Effector memory CD8-positive, alpha-beta T cell (primary cell): Measurements from ENCODE around the gene TSPAN12.
"Not testable (repeated sequence)": the region's sequence is repeated elsewhere in the genome, so short reads cannot be mapped to it uniquely, and the experiment has no call there.

Experiments used
- ATAC-seq: fragments of 150-1000 bp; cut with Tn5 transposase; replicated peaks from 2 replicates; pipeline ENCODE4 v1.10.0; 2021; ENCODE audit warnings: mild to moderate bottlenecking, moderate library complexity
- DNase-seq, 3 experiments: peaks; one replicate each; pipeline ENCODE4 v3.0.0; 2021
- H3K27ac Mint-ChIP-seq, 2 donors: one replicate each; pipeline ENCODE4 v1.8.0; 2022; ENCODE audit warnings: mild to moderate bottlenecking in 2 of 2, mixed read lengths in 2 of 2, moderate library complexity in 2 of 2
- H3K27me3 Mint-ChIP-seq, 2 donors: one replicate each; pipeline ENCODE4 v1.8.0; 2022; ENCODE audit warnings: mixed read lengths in 2 of 2
- H3K36me3 Mint-ChIP-seq: one replicate; pipeline ENCODE4 v1.8.0; 2022; ENCODE audit warnings: mild to moderate bottlenecking, moderate library complexity, mixed read lengths; ENCODE audit not compliant: insufficient read depth
- H3K4me1 Mint-ChIP-seq, 2 donors: one replicate each; pipeline ENCODE4 v1.8.0; 2022; ENCODE audit warnings: low read depth in 2 of 2, mixed read lengths in 2 of 2
- H3K4me3 Mint-ChIP-seq, 2 donors: one replicate each; pipeline ENCODE4 v1.8.0; 2022; ENCODE audit warnings: mild to moderate bottlenecking in 2 of 2, mixed read lengths in 2 of 2, moderate library complexity in 2 of 2
- H3K9me3 Mint-ChIP-seq, 2 donors: one replicate each; pipeline ENCODE4 v1.8.0; 2022; ENCODE audit warnings: mixed read lengths in 2 of 2
- total RNA-seq, 9 experiments: gene quantifications; one replicate each; lab custom pipeline; 2026; lab: John Stamatoyannopoulos, UW

TSPAN12 gene, protein sequence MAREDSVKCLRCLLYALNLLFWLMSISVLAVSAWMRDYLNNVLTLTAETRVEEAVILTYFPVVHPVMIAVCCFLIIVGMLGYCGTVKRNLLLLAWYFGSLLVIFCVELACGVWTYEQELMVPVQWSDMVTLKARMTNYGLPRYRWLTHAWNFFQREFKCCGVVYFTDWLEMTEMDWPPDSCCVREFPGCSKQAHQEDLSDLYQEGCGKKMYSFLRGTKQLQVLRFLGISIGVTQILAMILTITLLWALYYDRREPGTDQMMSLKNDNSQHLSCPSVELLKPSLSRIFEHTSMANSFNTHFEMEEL
- 0 to 0.36 (median 0) reads per million in 9 experiments for total RNA-seq

DNA sequence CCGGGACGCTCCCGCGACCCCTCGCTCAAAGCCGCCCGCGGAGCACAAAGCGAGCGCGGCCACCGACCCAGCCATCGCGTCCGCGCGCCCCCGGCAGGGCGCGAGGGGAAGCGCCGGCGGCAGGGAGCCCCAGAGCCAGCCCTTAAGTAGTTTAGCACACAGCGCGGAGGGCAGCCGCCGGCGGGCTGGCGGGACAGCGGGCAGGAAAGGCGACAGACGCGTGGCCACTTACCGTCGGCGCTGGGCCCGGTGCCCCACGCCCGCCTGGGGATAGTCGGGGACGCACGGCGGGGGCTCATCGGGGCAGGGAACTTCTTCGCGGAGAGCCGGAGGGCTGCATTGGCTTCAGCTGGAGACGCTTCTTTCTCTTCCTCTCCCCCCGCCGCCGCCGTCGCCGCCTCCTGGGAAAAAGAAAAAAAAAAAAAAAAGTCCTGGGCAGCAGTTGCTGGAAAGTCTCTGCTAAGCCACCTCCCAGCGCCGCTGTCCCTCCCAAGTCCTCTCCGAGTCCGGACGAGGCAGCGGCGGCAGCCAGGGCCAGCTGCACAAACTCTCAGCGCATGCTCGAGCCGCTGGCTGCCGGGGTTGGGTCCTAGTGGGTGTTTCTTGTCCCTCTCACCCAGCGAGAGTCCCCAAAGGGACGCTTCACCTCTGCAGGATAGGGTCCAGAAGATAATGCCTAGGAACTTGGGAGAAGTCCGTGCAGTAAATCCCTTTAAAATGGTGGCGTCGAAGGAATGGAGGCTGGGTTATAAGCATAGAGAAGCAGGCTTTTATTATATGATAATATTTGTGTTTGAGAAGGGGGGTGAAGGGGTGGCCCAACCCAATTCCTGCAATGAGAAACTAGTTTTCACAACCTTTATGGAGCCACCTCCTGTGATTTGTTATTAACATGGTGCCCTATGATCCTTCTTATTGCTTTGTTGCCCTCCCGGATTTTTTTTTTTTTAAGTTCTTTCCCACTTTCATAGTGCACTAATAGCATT lies at the start of gene TSPAN12:
TSPAN12 (minus strand) TSS at position 557 of the 986 bp plus-strand sequence. CDS start 1,381 bp downstream, outside the sequence.
- Mint-ChIP-seq H3K27me3 (peaks cover 65 to 80% of the 10 kb centered on the region in 2 donors), H3K36me3 (peaks cover 3% of the 10 kb centered on the region), H3K4me3 (peak within 1 kb of the TSS; percentile 74 to 79), H3K9me3 (no peaks in the 10 kb centered on the region), H3K4me1 (peaks cover 10 to 11% of the 10 kb centered on the region in 2 donors), H3K27ac (no peak within 1 kb of the TSS)
- ATAC-seq, result peak; percentile 85
- peak in 2 of 3 experiments; percentile 7 for DNase-seq

DNA sequence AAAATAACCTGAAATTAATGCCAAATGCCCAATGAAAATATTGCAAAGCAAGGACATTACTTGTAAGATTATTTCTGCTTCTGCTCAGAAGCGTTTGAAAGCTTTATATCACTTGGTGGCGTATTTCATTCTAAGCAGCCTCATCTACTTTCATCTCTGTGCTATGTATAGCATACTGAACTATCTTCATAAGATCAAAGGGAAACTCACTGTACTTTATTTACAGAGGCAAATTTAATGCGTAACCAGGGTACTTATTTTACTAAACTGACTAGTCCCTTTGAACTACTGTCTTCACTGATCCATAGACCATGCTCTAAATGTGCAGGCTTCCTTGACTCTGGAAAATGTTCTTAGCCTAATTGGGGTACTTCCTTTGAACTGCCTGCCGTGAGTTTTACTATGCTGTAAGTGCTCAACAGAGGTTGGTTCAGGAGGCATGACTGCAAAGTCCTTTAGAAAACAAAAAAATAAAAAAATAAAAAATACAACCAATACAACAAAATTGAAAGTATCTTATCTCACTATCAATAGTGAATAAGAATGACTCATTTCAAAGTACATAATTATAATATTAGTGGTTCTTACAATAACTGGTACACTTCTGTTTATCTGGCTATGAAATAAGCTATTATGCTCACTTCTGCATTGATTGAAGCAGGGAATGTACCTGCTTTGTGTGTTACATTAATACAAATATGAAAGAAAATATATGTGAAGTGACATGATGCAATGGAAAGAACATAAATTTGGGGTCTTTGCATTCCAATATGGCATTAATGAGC lies 41.0 kb upstream of the TSPAN12 start:
- peaks cover 41 to 45% of the 10 kb centered on the region in 2 donors for H3K27me3 Mint-ChIP-seq
- ATAC-seq (no peak), DNase-seq (no peak)
- H3K4me1 Mint-ChIP-seq, result no peaks in the 10 kb centered on the region
- no peaks in the 10 kb centered on the region for H3K9me3 Mint-ChIP-seq
- H3K36me3 Mint-ChIP-seq, result no peaks in the 10 kb centered on the region
- H3K27ac Mint-ChIP-seq, result no peak overlapping the region
- H3K4me3 Mint-ChIP-seq, result no peak overlapping the region

DNA sequence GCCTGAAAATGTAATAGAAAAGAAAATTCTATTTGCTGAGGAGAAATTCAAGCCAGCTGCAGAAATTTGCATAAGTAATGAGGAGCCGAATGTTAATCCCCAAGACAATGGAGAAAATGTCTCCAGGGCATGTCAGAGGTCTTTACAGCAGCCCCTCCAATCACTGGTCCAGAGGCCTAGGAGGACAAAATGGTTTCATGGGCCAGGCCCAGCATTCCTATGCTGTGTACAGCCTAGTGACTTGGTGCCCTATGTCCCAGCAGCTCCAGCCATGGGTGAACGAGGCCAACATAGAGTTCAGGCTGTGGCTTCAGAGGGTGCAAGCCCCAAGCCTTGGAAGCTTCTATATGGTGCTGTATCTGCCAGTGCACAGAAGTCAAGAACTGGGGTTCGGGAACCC lies 37.3 kb upstream of the TSPAN12 start:
- H3K9me3 Mint-ChIP-seq, DNase-seq, H3K4me3 Mint-ChIP-seq, H3K4me1 Mint-ChIP-seq, H3K27ac Mint-ChIP-seq, ATAC-seq, H3K36me3 Mint-ChIP-seq: not testable (repeated sequence)
- H3K27me3 Mint-ChIP-seq, result peaks cover 12 to 15% of the 10 kb centered on the region in 2 donors

DNA sequence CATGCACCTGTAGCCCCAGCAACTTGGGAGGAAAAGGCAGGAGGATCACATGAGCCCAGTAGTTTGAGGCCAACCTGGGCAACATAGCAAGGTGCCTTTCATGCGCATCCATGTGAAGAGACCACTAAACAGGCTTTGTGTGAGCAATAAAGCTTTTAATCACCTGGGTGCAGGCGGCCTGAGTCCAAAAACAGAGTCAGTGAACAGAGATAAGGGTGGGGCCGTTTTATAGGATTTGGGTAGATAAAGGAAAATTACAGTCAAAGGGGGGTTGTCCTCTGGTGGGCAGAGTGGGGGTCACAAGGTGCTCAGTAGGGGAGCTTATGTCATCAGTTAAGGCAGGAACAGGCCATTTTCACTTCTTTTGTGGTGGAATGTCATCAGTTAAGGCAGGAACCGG lies 27.7 kb upstream of the TSPAN12 start:
- peaks cover 29 to 35% of the 10 kb centered on the region in 2 donors for H3K27me3 Mint-ChIP-seq
- H3K36me3 Mint-ChIP-seq, H3K9me3 Mint-ChIP-seq, H3K4me1 Mint-ChIP-seq, DNase-seq, H3K27ac Mint-ChIP-seq, ATAC-seq, H3K4me3 Mint-ChIP-seq: not testable (repeated sequence)

DNA sequence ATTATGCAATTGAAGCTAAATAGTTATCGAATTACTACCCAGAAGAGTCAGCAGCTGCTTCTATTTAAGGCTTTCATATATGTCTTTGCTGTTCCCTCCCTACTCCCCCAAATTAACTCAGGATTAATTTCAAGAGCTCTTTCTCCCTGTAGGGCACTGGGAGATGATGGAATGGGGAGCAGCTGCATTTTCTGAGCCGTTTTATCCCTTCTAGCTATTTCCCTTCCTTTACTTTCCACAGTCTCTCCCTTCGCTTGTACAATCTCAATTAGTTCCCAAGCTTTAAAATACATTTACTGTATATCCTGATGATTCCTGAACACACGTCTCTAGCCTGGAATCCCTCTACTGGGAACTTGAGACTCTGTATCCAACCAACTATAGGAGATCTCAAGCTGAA lies 19.8 kb upstream of the TSPAN12 start:
- H3K36me3 Mint-ChIP-seq, result no peaks in the 10 kb centered on the region
- no peak overlapping the region for H3K27ac Mint-ChIP-seq
- H3K9me3 Mint-ChIP-seq, result no peaks in the 10 kb centered on the region
- DNase-seq (no peak), ATAC-seq (no peak)
- no peak overlapping the region for H3K4me3 Mint-ChIP-seq
- H3K4me1 Mint-ChIP-seq, result no peaks in the 10 kb centered on the region
- H3K27me3 Mint-ChIP-seq, result peaks cover 20 to 21% of the 10 kb centered on the region in 2 donors

DNA sequence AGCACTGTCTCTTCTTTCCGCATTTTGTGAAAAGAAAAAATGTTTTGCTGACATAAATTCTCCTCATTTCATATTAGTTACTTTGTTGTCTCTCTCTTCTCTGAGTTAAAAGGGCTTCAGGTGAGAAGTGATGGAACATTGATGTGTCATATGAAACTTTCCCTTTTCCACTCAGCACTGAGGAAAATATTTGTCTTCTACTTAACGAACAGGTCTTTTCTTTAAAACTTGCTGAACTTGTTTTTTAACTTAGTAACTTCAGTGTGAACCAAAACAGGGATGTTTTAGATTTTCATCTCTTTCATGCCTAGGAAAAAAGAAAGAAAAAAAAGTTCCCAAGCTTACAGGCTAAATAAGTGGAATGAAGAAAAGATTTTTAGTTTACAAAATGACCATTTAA lies 19.0 kb upstream of the TSPAN12 start:
- no peak for DNase-seq
- H3K27ac Mint-ChIP-seq, result no peak overlapping the region
- no peaks in the 10 kb centered on the region for H3K9me3 Mint-ChIP-seq
- no peak overlapping the region for H3K4me3 Mint-ChIP-seq
- peaks cover 20 to 21% of the 10 kb centered on the region in 2 donors for H3K27me3 Mint-ChIP-seq
- no peaks in the 10 kb centered on the region for H3K36me3 Mint-ChIP-seq
- H3K4me1 Mint-ChIP-seq, result no peaks in the 10 kb centered on the region
- ATAC-seq, result no peak

DNA sequence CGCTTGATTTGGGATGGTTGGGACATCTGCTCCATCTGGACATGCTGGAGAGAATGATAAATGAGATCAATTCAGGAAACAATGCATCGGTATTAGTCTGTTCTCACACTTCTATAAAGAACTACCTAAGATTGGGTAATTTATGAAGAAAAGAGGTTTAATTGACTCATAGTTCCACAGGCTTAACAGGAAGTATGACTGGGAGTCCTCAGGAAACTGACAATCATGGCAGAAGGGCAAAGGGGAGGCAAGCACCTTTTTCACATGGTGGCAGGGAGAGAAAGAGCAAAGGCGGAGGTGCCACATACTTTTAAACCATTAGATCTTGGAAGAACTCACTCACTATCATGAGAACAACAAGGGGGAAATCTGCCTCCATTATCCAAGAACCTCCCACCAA lies 16.8 kb upstream of the TSPAN12 start:
- Mint-ChIP-seq H3K36me3 (no peaks in the 10 kb centered on the region), H3K4me1 (no peaks in the 10 kb centered on the region), H3K27me3 (peaks cover 15 to 20% of the 10 kb centered on the region in 2 donors), H3K4me3 (no peak overlapping the region), H3K27ac (no peak overlapping the region), H3K9me3 (no peaks in the 10 kb centered on the region)
- DNase-seq (no peak), ATAC-seq (no peak)

DNA sequence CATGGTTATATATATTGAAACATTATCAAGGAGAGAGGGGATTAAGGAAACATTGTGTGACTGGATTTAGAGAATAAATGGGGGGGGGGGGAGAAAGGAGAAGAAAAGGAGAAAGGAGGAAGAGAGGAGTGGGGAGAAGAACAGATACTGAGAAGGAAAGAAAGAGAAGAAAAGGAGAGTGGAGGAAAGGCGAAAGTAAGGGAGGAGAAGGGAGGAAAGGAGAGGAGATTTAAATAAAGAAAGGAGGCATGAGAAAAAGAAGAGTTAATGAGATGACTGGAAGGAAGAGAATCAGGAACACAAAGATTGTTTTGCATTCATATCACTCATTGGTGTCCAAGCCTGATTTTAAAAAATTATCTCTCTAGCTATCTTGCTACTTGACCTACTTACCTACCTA lies 16.1 kb upstream of the TSPAN12 start:
- H3K4me3 Mint-ChIP-seq, result no peak overlapping the region
- peaks cover 15 to 20% of the 10 kb centered on the region in 2 donors for H3K27me3 Mint-ChIP-seq
- no peak for DNase-seq
- no peak for ATAC-seq
- no peak overlapping the region for H3K27ac Mint-ChIP-seq
- H3K9me3 Mint-ChIP-seq, result no peaks in the 10 kb centered on the region
- H3K36me3 Mint-ChIP-seq, result no peaks in the 10 kb centered on the region
- no peaks in the 10 kb centered on the region for H3K4me1 Mint-ChIP-seq

DNA sequence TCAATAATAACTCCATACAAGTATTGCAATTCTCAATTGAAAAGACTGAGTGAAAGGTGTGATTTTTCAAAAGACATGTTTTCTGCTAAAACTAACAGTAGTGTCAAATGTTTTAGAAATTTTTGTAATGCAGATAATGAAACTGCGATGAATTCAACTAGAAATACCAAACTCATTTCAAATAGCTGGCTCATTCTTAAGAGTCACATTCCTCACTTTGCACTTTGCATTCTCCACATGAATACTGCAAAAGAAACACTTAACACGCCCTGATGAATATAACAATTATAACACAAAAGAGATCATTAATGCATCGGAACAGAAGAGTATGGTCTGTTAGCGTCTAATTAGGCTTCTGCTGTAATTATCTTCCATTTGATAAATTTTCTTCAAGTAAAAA lies 15.5 kb upstream of the TSPAN12 start:
- Mint-ChIP-seq H3K9me3 (no peaks in the 10 kb centered on the region), H3K4me1 (no peaks in the 10 kb centered on the region), H3K36me3 (no peaks in the 10 kb centered on the region), H3K4me3 (no peak overlapping the region), H3K27me3 (peaks cover 15 to 20% of the 10 kb centered on the region in 2 donors), H3K27ac (no peak overlapping the region)
- ATAC-seq, result no peak
- DNase-seq, result no peak

DNA sequence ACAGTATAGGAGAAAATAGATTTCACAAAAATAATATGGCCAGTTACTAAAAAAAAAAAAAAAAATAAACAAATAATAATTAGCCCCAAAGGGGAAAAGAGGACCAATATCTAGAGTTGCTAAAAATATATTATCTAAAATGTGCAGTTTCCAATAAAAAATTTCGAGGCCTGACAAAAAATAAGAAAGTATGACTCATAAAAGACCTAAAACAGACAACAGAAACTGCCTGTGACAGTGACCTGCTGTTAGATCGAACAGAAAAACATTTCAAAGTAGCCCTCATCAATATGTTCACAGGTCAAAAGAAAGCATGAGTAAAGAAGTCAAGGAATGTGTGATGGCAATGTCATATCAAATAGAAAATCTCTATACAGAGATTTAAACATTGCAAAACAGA lies 11.8 kb upstream of the TSPAN12 start:
- Mint-ChIP-seq H3K4me3 (no peak overlapping the region), H3K4me1 (no peaks in the 10 kb centered on the region), H3K27me3 (peaks cover 38 to 47% of the 10 kb centered on the region in 2 donors), H3K9me3 (no peaks in the 10 kb centered on the region), H3K27ac (no peak overlapping the region), H3K36me3 (no peaks in the 10 kb centered on the region)
- DNase-seq, result no peak
- ATAC-seq, result no peak

DNA sequence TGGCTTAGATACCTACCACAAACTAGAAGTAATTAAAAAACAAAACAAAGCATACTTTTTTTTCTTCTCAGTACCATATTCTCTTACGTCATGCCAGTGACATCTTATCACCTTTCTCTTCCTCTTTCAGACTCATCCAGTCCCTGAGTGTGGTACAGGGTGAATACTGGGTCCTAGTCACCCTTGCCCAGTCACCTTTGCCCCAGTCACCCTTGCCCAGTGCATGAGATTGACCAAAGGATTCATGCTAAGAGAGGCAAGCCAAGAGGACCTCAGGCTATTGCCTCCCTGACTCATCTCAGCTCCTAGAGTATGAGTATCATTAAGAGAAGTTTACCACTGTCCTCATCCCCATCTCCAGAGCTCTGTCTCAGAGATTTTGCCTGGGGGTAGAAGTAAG lies 10.0 kb upstream of the TSPAN12 start:
- H3K4me3 Mint-ChIP-seq, result no peak overlapping the region
- H3K4me1 Mint-ChIP-seq, result no peaks in the 10 kb centered on the region
- no peaks in the 10 kb centered on the region for H3K9me3 Mint-ChIP-seq
- DNase-seq, result no peak
- no peak for ATAC-seq
- H3K27me3 Mint-ChIP-seq, result peaks cover 43 to 47% of the 10 kb centered on the region in 2 donors
- H3K27ac Mint-ChIP-seq, result no peak overlapping the region
- H3K36me3 Mint-ChIP-seq, result no peaks in the 10 kb centered on the region

DNA sequence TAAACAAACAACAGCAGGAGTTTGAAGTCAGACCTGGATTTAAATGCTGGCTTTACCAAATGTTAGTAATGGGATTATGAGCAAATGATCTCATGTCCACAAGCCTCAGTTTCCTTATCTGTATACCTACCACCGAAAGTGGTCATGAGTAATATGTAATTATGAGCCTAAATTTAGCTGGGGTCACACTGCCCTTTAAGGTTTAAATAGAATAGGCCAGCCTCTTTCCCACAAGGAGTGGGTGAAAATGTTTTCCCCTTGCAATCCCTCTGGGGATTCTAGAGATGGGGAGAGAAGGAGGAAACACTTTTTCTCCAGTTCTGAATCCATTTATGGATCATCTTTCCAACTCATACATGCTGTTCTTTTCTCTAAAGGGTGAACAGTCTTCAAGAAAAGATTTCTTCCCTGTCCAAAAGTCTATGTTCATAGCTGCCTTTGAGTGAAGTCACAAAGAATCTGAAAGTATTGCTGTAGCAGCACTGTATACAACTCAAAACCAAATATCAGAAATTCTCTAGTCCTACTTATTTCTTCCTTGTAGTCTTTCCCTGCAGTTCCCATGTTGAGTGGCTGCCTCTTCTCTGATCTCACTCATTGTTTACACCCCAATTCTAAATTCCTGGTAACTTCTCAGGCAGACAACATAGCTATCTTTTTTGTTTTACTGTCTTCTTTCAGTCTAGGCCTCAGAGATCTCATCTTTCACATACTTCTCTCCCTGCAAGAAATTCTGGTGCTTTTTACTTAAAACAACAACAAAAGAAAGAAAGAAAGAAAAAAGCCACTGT lies 7.4 kb upstream of the TSPAN12 start:
- no peak for ATAC-seq
- no peaks in the 10 kb centered on the region for H3K4me1 Mint-ChIP-seq
- H3K4me3 Mint-ChIP-seq, result no peak overlapping the region
- H3K9me3 Mint-ChIP-seq, result no peaks in the 10 kb centered on the region
- no peak overlapping the region for H3K27ac Mint-ChIP-seq
- no peak for DNase-seq
- H3K27me3 Mint-ChIP-seq, result peaks cover 56 to 63% of the 10 kb centered on the region in 2 donors
- H3K36me3 Mint-ChIP-seq, result no peaks in the 10 kb centered on the region
